H9 (cell line): Measurements from ENCODE around the gene INPP5A. TPM values are rescaled to one million over a fixed set of nuclear protein-coding genes. Genes with fewer than 3 reads are reported as not detected.
A peak's percentile ranks its signal among the peaks of the same experiment; 100 is the strongest.

Source experiments
- DNase-seq: peaks from one replicate; pipeline ENCODE4 v3.0.0-alpha.2; 2017
- H2AFZ ChIP-seq: one replicate; pipeline ENCODE4 v1.6.1; 2013; ENCODE audit warnings: mild to moderate bottlenecking, low read length, control low read depth, moderate library complexity
- H2AK5ac ChIP-seq: 2 replicates; pipeline ENCODE4 v1.6.1; 2013; ENCODE audit warnings: low read length, control low read depth, mixed read lengths; ENCODE audit not compliant: insufficient read length
- H2BK120ac ChIP-seq: one replicate; pipeline ENCODE4 v1.6.1; 2013; ENCODE audit warnings: low read depth, mild to moderate bottlenecking, low read length, control low read depth, inconsistent platforms; ENCODE audit not compliant: poor library complexity, severe bottlenecking
- H2BK12ac ChIP-seq: 2 replicates; pipeline ENCODE4 v1.6.1; 2013; ENCODE audit warnings: low read length, control low read depth, mixed read lengths, low read depth; ENCODE audit not compliant: insufficient read length
- H2BK15ac ChIP-seq: 2 replicates; pipeline ENCODE4 v1.6.1; 2013; ENCODE audit warnings: low read depth, low read length, control low read depth
- H2BK20ac ChIP-seq: one replicate; pipeline ENCODE4 v1.6.1; 2013; ENCODE audit warnings: low read depth, mild to moderate bottlenecking, low read length, control low read depth, inconsistent platforms; ENCODE audit not compliant: poor library complexity, severe bottlenecking
- H2BK5ac ChIP-seq: 2 replicates; pipeline ENCODE4 v1.6.1; 2013; ENCODE audit warnings: low read length, control low read depth, mixed read lengths; ENCODE audit not compliant: insufficient read length
- H3K14ac ChIP-seq: 2 replicates; pipeline ENCODE4 v1.6.1; 2013; ENCODE audit warnings: low read length, control low read depth; ENCODE audit not compliant: insufficient read depth
- H3K18ac ChIP-seq: 2 replicates; pipeline ENCODE4 v1.6.1; 2013; ENCODE audit warnings: low read depth, mild to moderate bottlenecking, mixed read lengths, low read length, control low read depth; ENCODE audit not compliant: insufficient read length
- H3K23ac ChIP-seq: 2 replicates; pipeline ENCODE4 v1.6.1; 2013; ENCODE audit warnings: low read length, control low read depth, mixed read lengths, low read depth; ENCODE audit not compliant: insufficient read length
- H3K23me2 ChIP-seq: 2 replicates; pipeline ENCODE4 v1.6.1; 2013; ENCODE audit warnings: low read depth, mild to moderate bottlenecking, mixed read lengths, low read length, control low read depth; ENCODE audit not compliant: insufficient read length, poor library complexity, severe bottlenecking
- H3K27ac ChIP-seq: 2 replicates; pipeline ENCODE4 v1.5.1; 2013; ENCODE audit warnings: low read length, control low read depth, mixed read lengths, low read depth; ENCODE audit not compliant: insufficient read length
- H3K27me3 ChIP-seq: 2 replicates; pipeline ENCODE4 v1.6.1; 2013; ENCODE audit warnings: low read length, control low read depth, inconsistent platforms; ENCODE audit not compliant: insufficient read depth
- H3K4ac ChIP-seq: 2 replicates; pipeline ENCODE4 v1.6.1; 2013; ENCODE audit warnings: low read depth, mild to moderate bottlenecking, control low read depth, inconsistent platforms, low read length, moderate library complexity
- H3K4me1 ChIP-seq: 2 replicates; pipeline ENCODE4 v1.6.1; 2013; ENCODE audit warnings: low read length, control low read depth, inconsistent platforms; ENCODE audit not compliant: insufficient read depth
- H3K4me2 ChIP-seq: 2 replicates; pipeline ENCODE4 v1.6.1; 2013; ENCODE audit warnings: low read length, control low read depth, mixed read lengths; ENCODE audit not compliant: insufficient read length, insufficient read depth
- H3K56ac ChIP-seq: 2 replicates; pipeline ENCODE4 v1.6.1; 2013; ENCODE audit warnings: low read depth, mild to moderate bottlenecking, mixed read lengths, low read length, control low read depth; ENCODE audit not compliant: insufficient read length
- H3K79me1 ChIP-seq: 2 replicates; pipeline ENCODE4 v1.6.1; 2013; ENCODE audit warnings: low read depth, mild to moderate bottlenecking, moderate library complexity, low read length, control low read depth, inconsistent platforms; ENCODE audit not compliant: insufficient read depth, poor library complexity, severe bottlenecking
- H3K79me2 ChIP-seq: 2 replicates; pipeline ENCODE4 v1.6.1; 2013; ENCODE audit warnings: low read length, control low read depth, inconsistent platforms; ENCODE audit not compliant: insufficient read depth
- H3K9ac ChIP-seq: 2 replicates; pipeline ENCODE4 v1.6.1; 2013; ENCODE audit warnings: low read length, control low read depth, mixed read lengths; ENCODE audit not compliant: insufficient read length; ENCODE audit errors: extremely low read depth
- H3K9me3 ChIP-seq: one replicate; pipeline ENCODE4 v1.6.1; 2013; ENCODE audit warnings: low read depth, low read length, inconsistent platforms; ENCODE audit not compliant: control insufficient read depth
- H3T11ph ChIP-seq: one replicate; pipeline ENCODE4 v1.6.1; 2013; ENCODE audit warnings: mild to moderate bottlenecking, low read length, control low read depth, inconsistent platforms
- H4K20me1 ChIP-seq: one replicate; pipeline ENCODE4 v1.6.1; 2013; ENCODE audit not compliant: control insufficient read depth, insufficient read length, insufficient read depth
- H4K5ac ChIP-seq: 2 replicates; pipeline ENCODE4 v1.6.1; 2013; ENCODE audit warnings: low read depth, mild to moderate bottlenecking, mixed read lengths, low read length, control low read depth; ENCODE audit not compliant: insufficient read length
- H4K8ac ChIP-seq: replicated peaks from 2 replicates; pipeline ENCODE4 v1.6.1; 2013; ENCODE audit warnings: low read length, control low read depth, mixed read lengths, low read depth; ENCODE audit not compliant: insufficient read length
- H4K91ac ChIP-seq: 2 replicates; pipeline ENCODE4 v1.6.1; 2013; ENCODE audit warnings: low read depth, mild to moderate bottlenecking, moderate library complexity, mixed read lengths, low read length, control low read depth; ENCODE audit not compliant: insufficient read length
- H3K27ac Mint-ChIP-seq, 3 experiments: 2 replicates in 2 of 3; 3 replicates in 1 of 3; pipeline ENCODE4 v1.8.0; 2020 to 2021; ENCODE audit warnings: mixed read lengths in 3 of 3, mild to moderate bottlenecking in 1 of 3, moderate library complexity in 1 of 3
- H3K27me3 Mint-ChIP-seq: 2 replicates; pipeline ENCODE4 v1.8.0; 2021; ENCODE audit warnings: low read depth, mild to moderate bottlenecking, moderate library complexity, mixed read lengths
- H3K36me3 Mint-ChIP-seq, 3 experiments: 2 replicates in 2 of 3; 3 replicates in 1 of 3; pipeline ENCODE4 v1.8.0; 2020 to 2021; ENCODE audit warnings: low read depth in 3 of 3, mixed read lengths in 3 of 3; ENCODE audit not compliant: insufficient read depth in 1 of 3
- H3K4me1 Mint-ChIP-seq, 2 experiments: 2 replicates each; pipeline ENCODE4 v1.8.0; 2020; ENCODE audit warnings: mixed read lengths in 2 of 2
- H3K4me3 Mint-ChIP-seq, 2 experiments: 2 replicates in 1 of 2; 3 replicates in 1 of 2; pipeline ENCODE4 v1.8.0; 2020 to 2021; ENCODE audit warnings: mild to moderate bottlenecking in 2 of 2, mixed read lengths in 2 of 2, moderate library complexity in 1 of 2
- H3K9me3 Mint-ChIP-seq, 2 experiments: 2 replicates in 1 of 2; 3 replicates in 1 of 2; pipeline ENCODE4 v1.8.0; 2020; ENCODE audit warnings: mild to moderate bottlenecking in 2 of 2, mixed read lengths in 2 of 2, moderate library complexity in 1 of 2
- WGBS: extraction: QIAGEN DNeasy Blood & Tissue Kit; methylation state at CpG from one replicate; pipeline ENCODE4 v1.1.7; 2013; ENCODE audit warnings: missing lambda C conversion rate, low lambda C conversion rate, mixed read lengths; ENCODE audit not compliant: insufficient read length; ENCODE audit errors: extremely low coverage; 5-methylcytosine and 5-hydroxymethylcytosine counted together
- total RNA-seq: library from RNA; stranded (reverse); gene quantifications from 2 replicates; pipeline ENCODE4 v1.2.1, GENCODE V29; 2021
- TF ChIP-seq, protein P1 (sequence below): fragments of 200-600 bp; sonication (generic); conservative IDR thresholded peaks from 3 replicates; pipeline ENCODE4 v1.8.0; 2021; ENCODE audit warnings: antibody characterized with exemption, mild to moderate bottlenecking

The INPP5A gene
- total RNA-seq, 1 experiment from 2014 or later, result 17.7 TPM

GRCh38 chr10:132712743-132713142 lies 175.2 kb downstream of the INPP5A start:
- Histone ChIP-seq H3K4me1 (no peaks in the 10 kb centered on the region), H2AFZ (no peak overlapping the region)
- no peak for DNase-seq

More at GRCh38 chr10:132712743-132713142, 175.2 kb downstream of the INPP5A start:
- TF ChIP-seq, protein P1, sequence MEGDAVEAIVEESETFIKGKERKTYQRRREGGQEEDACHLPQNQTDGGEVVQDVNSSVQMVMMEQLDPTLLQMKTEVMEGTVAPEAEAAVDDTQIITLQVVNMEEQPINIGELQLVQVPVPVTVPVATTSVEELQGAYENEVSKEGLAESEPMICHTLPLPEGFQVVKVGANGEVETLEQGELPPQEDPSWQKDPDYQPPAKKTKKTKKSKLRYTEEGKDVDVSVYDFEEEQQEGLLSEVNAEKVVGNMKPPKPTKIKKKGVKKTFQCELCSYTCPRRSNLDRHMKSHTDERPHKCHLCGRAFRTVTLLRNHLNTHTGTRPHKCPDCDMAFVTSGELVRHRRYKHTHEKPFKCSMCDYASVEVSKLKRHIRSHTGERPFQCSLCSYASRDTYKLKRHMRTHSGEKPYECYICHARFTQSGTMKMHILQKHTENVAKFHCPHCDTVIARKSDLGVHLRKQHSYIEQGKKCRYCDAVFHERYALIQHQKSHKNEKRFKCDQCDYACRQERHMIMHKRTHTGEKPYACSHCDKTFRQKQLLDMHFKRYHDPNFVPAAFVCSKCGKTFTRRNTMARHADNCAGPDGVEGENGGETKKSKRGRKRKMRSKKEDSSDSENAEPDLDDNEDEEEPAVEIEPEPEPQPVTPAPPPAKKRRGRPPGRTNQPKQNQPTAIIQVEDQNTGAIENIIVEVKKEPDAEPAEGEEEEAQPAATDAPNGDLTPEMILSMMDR, result no peak
- Histone ChIP-seq H3K4me2 (no peak overlapping the region), H3K9me3 (no peaks in the 10 kb centered on the region), H3T11ph (no peak overlapping the region), H4K20me1 (no peaks in the 10 kb centered on the region), H3K27me3 (no peaks in the 10 kb centered on the region), H3K23me2 (no peaks in the 10 kb centered on the region), H3K23ac (no peak overlapping the region), H3K18ac (no peak overlapping the region), H4K5ac (no peak overlapping the region), H3K56ac (no peak overlapping the region), H3K9ac (no peak overlapping the region), H4K91ac (no peak overlapping the region), H3K79me2 (no peaks in the 10 kb centered on the region), H2BK12ac (no peak overlapping the region), H2AK5ac (no peak overlapping the region), H2BK20ac (no peak overlapping the region), H2BK120ac (no peak overlapping the region), H3K4ac (no peak overlapping the region), H3K27ac (no peak overlapping the region), H3K14ac (no peak overlapping the region), H3K79me1 (no peaks in the 10 kb centered on the region), H2BK5ac (no peak overlapping the region), H4K8ac (no peak overlapping the region), H2BK15ac (no peak overlapping the region)
- no peak overlapping the region; a peak in 2 of 7 replicates for H3K27ac Mint-ChIP-seq
- peaks cover 4 to 7% (median 5%) of the 10 kb centered on the region in 3 experiments; a peak in 5 of 7 replicates for H3K36me3 Mint-ChIP-seq
- H3K27me3 Mint-ChIP-seq, result peaks cover 3% of the 10 kb centered on the region; the same call in 1 of the 2 replicates
- WGBS, result no CpG with 5 or more reads among the region's 6 CpGs
- peaks cover 0 to 7% of the 10 kb centered on the region in 2 experiments for H3K9me3 Mint-ChIP-seq
- peaks cover 13 to 27% of the 10 kb centered on the region in 2 experiments for H3K4me1 Mint-ChIP-seq
- H3K4me3 Mint-ChIP-seq, result peak overlapping the region in 1 of 2 experiments; percentile 53; a peak in 3 of 5 replicates
